Erythroblast (primary cell): ENCODE data around the gene LMAN2L.

Experiments used
- DNase-seq, 2 experiments: peaks; one replicate each; lab custom pipeline; 2025; lab: John Stamatoyannopoulos, UW
- GATA1 ChIP-seq: IDR thresholded peaks from 2 replicates; pipeline ENCODE4 v1.6.1; 2011; ENCODE audit warnings: low read depth, mild to moderate bottlenecking, control low read depth, low read length, moderate library complexity
- POLR2A ChIP-seq: IDR thresholded peaks from 2 replicates; pipeline ENCODE4 v1.6.1; 2011; ENCODE audit warnings: mild to moderate bottlenecking, low read length

LMAN2L gene

DNA sequence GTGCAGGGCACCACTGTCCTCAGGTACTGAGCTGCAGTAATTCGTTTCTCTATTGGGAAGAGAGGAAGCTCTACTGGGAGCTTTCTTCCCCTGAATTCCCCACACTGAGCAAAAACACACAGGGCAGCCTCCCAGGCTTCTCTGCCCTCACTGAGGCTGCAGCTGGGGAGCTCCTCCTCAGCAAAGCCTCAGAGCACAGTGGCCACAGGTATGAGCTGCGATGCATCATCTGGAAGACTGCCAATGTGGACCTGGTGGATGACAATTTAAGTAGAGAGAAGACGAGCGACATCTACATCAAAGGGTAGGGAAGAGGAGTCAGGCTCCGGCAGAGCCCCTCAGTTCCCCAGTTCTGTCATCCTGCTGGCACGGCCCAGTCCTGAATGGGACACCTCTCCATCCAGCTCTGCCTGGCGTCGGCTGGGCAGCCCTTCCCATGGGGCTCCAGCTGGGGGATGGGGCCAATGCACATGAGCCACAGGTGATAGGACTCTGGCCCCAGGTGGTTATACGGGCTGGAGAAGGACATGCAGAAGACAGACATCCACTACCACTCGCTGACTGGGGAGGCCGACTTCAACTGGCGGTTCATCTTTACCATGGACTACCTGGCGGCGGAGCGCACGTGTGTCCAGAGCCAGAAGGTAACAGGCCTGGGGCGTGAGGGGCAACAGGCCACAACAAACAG is 37.6 kb downstream of the LMAN2L start:
- TF ChIP-seq GATA1 (no peak), POLR2A (no peak)
- no peak for DNase-seq

- no peak for DNase-seq
- TF ChIP-seq POLR2A (no peak), GATA1 (no peak)
These were observed 38.2 kb downstream of the LMAN2L start for GRCh38 chr2:96701636-96702035.

- TF ChIP-seq POLR2A, result no peak
- no peak for TF ChIP-seq GATA1
- no peak for DNase-seq
These were observed 39.8 kb downstream of the LMAN2L start for GRCh38 chr2:96700086-96700485.

DNA sequence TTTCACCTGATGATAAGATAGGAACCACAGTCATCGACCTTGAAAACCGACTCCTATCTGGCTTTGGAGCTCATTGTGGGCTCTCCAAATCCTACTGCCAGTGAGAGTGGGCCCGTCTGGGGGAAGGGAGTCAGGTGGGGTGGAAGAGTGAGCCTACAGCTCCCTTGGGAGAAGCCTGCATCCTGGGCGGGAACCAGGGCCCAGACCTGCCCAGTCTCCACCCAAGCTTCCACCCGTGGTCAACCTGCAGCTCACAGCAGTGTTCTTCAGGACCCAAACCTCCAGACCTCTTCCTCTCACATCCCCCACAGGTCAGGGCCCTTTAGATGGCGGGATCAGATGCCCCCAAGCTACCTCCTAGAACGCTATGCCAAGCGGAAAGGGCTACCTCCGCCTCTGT is 40.2 kb downstream of the LMAN2L start:
- TF ChIP-seq POLR2A (no peak), GATA1 (no peak)
- DNase-seq, result no peak

- DNase-seq, result no peak
- no peak for TF ChIP-seq GATA1
- no peak for TF ChIP-seq POLR2A
These were observed 40.8 kb downstream of the LMAN2L start for GRCh38 chr2:96699021-96699420.

- no peak for DNase-seq
- TF ChIP-seq GATA1, result no peak
- no peak for TF ChIP-seq POLR2A
These were observed 41.5 kb downstream of the LMAN2L start for GRCh38 chr2:96698221-96698861.

DNA sequence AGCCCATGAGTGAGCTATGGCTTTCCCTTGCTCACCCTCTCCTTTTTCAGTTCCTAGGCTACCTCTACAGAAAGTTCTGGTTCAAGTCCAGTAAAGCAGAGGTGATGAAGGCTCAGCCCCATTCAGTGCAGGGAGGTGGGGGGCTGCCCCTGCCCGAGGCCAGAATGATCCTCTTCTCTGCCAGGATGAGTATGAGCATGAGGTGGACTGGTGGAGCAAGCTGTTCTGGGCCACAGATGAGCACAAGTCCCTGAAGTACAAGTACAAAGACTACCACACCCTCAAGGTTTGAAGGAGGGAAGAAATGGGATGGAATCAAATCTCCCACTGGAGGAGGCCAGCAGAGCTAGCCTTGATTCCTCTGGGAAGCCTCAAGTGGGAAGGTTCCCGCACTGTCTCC is 42.4 kb downstream of the LMAN2L start:
- TF ChIP-seq GATA1, result no peak
- no peak for TF ChIP-seq POLR2A
- DNase-seq, result no peak

- TF ChIP-seq GATA1 (no peak), POLR2A (no peak)
- DNase-seq, result no peak
These were observed 44.3 kb downstream of the LMAN2L start for GRCh38 chr2:96695602-96696001.

DNA sequence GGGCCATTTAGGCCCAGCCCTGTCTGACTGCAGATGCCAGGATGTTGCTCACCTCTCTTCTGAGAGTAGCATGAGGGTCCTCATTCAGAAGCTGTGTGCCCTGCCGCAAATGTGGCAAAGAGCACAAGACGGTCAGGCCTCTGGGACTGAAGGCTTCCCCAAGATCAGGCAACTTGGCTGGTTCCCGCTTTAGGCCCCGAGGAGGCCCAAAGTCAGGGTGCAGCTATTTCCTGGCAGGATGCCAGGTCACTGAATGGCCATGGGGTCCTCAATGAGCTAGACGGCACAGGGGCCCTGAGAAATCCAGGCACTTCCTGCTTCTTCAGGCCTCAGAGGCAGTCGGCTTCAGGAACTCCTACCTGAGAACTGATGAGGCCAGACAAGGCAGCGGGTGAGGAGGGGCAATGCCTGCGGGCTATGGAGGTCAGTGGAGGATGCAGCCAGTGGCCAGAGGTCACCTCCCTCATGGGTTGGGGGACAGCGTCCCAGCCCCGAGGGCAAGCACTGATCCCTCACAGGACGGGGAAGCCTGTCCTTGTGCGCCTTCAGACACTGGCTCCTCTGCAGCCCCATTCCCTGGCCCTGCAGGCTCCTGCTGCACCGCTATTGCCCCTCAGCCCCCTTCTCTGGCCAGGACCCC is 44.9 kb downstream of the LMAN2L start:
- no peak for TF ChIP-seq POLR2A
- no peak for TF ChIP-seq GATA1
- no peak for DNase-seq

DNA sequence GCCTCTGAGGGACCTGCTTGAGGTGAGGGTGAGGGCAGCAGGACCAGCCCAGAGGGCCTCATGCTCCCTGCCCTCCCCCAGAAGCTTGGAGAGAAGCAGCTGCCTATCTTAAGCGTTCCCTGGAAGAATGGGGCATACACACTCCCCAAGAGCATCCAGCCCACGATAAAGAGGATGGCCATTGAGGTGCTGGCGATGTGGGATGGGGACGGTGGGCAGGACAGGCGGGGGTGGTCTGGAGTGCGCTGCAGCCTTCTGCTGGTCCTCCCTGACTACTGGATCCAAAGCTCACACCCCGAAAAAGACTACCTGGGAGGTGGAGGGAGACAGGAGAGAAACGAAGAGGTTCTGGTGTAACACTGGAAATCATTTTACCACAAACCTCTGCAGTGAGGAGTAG is 45.6 kb downstream of the LMAN2L start:
- DNase-seq, result no peak
- TF ChIP-seq POLR2A (no peak), GATA1 (no peak)

- TF ChIP-seq POLR2A (no peak), GATA1 (no peak)
- no peak for DNase-seq
These were observed 46.3 kb downstream of the LMAN2L start for GRCh38 chr2:96693286-96694200.

GRCh38 chr2:96692094-96692971 is 47.5 kb downstream of the LMAN2L start:
- DNase-seq, result no peak
- TF ChIP-seq GATA1 (no peak), POLR2A (no peak)
